Glomerular visceral epithelial cell (primary cell): Measurements from ENCODE around the gene ATAD3C.
A peak's percentile ranks its signal among the peaks of the same experiment; 100 is the strongest.
"Not testable (repeated sequence)": the region's sequence is repeated elsewhere in the genome, so short reads cannot be mapped to it uniquely, and the experiment has no call there.

ENCODE experiments used
- DNase-seq: peaks from one replicate; pipeline ENCODE4 v3.0.0-alpha.2; 2016; ENCODE audit errors: extremely low spot score

ATAD3C gene

GRCh38 chr1:1449099-1449739 is at the start of gene ATAD3C:
TSS of gene ATAD3C (plus strand) at chr1:1449689. CDS start at chr1:1450684, 995 bp downstream.
- no peak for DNase-seq

GRCh38 chr1:1399872-1400575 is 49.5 kb upstream of the ATAD3C start:
- DNase-seq: peak; percentile 25

- DNase-seq: no peak
These were observed 48.7 kb upstream of the ATAD3C start for GRCh38 chr1:1400576-1401456.

GRCh38 chr1:1401457-1402010 is 48.0 kb upstream of the ATAD3C start:
- no peak for DNase-seq

GRCh38 chr1:1402072-1402900 is 47.2 kb upstream of the ATAD3C start:
- DNase-seq: peak; percentile 45

- not testable (repeated sequence) for DNase-seq
These were observed 46.5 kb upstream of the ATAD3C start for GRCh38 chr1:1402901-1403392.

GRCh38 chr1:1403653-1404052 is 45.8 kb upstream of the ATAD3C start:
- DNase-seq: no peak

- no peak for DNase-seq
These were observed 43.2 kb upstream of the ATAD3C start for GRCh38 chr1:1406101-1406820.

GRCh38 chr1:1406821-1407635 is 42.5 kb upstream of the ATAD3C start, which contains the start of gene MRPL20:
TSS of gene MRPL20 (minus strand) at chr1:1407293. CDS start at chr1:1407217, 76 bp downstream.
- peak; percentile 87 for DNase-seq

GRCh38 chr1:1407636-1408318 is 41.7 kb upstream of the ATAD3C start:
- peak; percentile 48 for DNase-seq

GRCh38 chr1:1410238-1410637 is 39.3 kb upstream of the ATAD3C start:
- DNase-seq: not testable (repeated sequence)

GRCh38 chr1:1411626-1412025 is 37.9 kb upstream of the ATAD3C start:
- no peak for DNase-seq

- DNase-seq: not testable (repeated sequence)
These were observed 37.1 kb upstream of the ATAD3C start for GRCh38 chr1:1412311-1412902.

GRCh38 chr1:1415751-1416150 is 33.7 kb upstream of the ATAD3C start:
- no peak for DNase-seq

- DNase-seq: not testable (repeated sequence)
These were observed 32.1 kb upstream of the ATAD3C start for GRCh38 chr1:1417396-1417795.

GRCh38 chr1:1417825-1418463 is 31.5 kb upstream of the ATAD3C start:
- DNase-seq: not testable (repeated sequence)

- no peak for DNase-seq
These were observed 30.8 kb upstream of the ATAD3C start for GRCh38 chr1:1418464-1419362.
